Measurements from ENCODE around the gene GVQW3. TPM values are rescaled to one million over a fixed set of nuclear protein-coding genes. Genes with fewer than 3 reads are reported as not detected.

The GVQW3 gene
- total RNA-seq, 2 experiments from 2014 or later, result 1.8 TPM

DNA sequence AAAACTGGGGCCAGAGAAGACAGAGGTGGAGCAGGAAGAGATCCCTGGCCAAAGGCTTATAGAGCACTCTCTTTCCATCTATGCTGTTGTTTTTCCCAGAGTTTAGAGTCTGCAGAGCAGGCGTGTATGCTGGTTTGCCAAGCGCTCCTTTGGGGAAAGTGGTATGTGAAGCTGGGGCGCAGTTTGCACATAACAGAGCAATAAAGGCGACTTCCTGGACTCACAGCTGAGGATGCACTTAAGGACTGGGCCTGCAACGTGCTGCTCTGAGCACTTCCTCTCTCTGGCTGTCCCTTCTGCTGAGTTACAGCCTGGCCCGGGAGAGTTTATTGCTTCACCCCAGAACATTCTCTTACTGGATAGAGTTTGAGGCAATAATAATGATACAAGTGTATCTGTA, 41.9 kb upstream of the GVQW3 start:
- peaks cover 10 to 13% of the 10 kb centered on the region in 2 experiments for H3K9me3 ChIP-seq (ENCODE audit: control insufficient read depth in 1 of 2, insufficient read depth in 1 of 2, low read length in 2 of 2)
- H3K36me3 ChIP-seq (ENCODE audit: insufficient read depth, low read length), result no peaks in the 10 kb centered on the region
- no peak overlapping the region for H3K4me3 Mint-ChIP-seq
- peak overlapping the region; percentile 16 for H3K27ac Mint-ChIP-seq
- H3K27ac ChIP-seq (ENCODE audit: low read depth in 1 of 2, low read length in 2 of 2), result no peak overlapping the region
- intact Hi-C loops (cut with DNase I, micrococcal nuclease), result no loop called here
- H3K9me3 Mint-ChIP-seq, result no peaks in the 10 kb centered on the region
- H3K27me3 Mint-ChIP-seq, result no peaks in the 10 kb centered on the region
- peaks cover 22% of the 10 kb centered on the region for H3K4me1 Mint-ChIP-seq (ENCODE audit: low read depth)
- no peak overlapping the region for H3K4me3 ChIP-seq (ENCODE audit: low read length)
- TF ChIP-seq, protein P1, sequence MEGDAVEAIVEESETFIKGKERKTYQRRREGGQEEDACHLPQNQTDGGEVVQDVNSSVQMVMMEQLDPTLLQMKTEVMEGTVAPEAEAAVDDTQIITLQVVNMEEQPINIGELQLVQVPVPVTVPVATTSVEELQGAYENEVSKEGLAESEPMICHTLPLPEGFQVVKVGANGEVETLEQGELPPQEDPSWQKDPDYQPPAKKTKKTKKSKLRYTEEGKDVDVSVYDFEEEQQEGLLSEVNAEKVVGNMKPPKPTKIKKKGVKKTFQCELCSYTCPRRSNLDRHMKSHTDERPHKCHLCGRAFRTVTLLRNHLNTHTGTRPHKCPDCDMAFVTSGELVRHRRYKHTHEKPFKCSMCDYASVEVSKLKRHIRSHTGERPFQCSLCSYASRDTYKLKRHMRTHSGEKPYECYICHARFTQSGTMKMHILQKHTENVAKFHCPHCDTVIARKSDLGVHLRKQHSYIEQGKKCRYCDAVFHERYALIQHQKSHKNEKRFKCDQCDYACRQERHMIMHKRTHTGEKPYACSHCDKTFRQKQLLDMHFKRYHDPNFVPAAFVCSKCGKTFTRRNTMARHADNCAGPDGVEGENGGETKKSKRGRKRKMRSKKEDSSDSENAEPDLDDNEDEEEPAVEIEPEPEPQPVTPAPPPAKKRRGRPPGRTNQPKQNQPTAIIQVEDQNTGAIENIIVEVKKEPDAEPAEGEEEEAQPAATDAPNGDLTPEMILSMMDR (IDR thresholded peaks at IDR 0.05), result no peak
- ATAC-seq (ENCODE audit: poor library complexity), result peak; percentile 51
- ChIA-PET CTCF (interaction anchor here (0.6 kb wide), 1 partner anchor 266 kb away, joined by 3 read pairs; no protein-coding TSS in a partner anchor), POLR2A (no interaction called here)
- peaks cover 25% of the 10 kb centered on the region for H3K4me1 ChIP-seq (ENCODE audit: insufficient read depth, low read length)
- peak in 4 of 14 experiments; percentile 7 to 53 (median 41) for DNase-seq
- no peaks in the 10 kb centered on the region for H3K27me3 ChIP-seq (ENCODE audit: control insufficient read depth in 1 of 2, insufficient read depth in 2 of 2, low read length in 2 of 2)
- H3K36me3 Mint-ChIP-seq (ENCODE audit: low read depth), result no peaks in the 10 kb centered on the region

DNA sequence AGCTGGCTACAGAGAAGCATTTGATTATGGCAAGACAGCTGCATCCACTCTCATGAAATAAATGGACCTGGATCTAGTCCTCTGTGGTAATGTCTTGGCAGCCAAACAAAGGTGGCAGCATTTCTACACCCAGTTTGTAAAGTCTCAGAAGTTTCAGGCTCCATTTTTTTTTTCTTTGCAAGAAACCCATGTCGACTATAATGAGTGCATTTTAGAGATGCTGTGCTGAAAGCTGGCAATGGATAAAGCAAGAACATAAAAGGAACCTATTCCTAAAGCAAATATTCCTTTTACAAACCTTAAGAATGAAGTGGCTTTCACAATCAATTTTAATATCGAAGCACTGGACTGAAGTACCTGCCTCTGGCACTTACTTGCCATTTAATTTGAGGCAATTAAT, 33.7 kb upstream of the GVQW3 start:
- Mint-ChIP-seq H3K4me3 (no peak overlapping the region), H3K27ac (no peak overlapping the region), H3K4me1 (ENCODE audit: low read depth) (no peaks in the 10 kb centered on the region), H3K27me3 (no peaks in the 10 kb centered on the region), H3K36me3 (ENCODE audit: low read depth) (peaks cover 42% of the 10 kb centered on the region), H3K9me3 (no peaks in the 10 kb centered on the region)
- peaks cover 6% of the 10 kb centered on the region for H3K36me3 ChIP-seq (ENCODE audit: insufficient read depth, low read length)
- ChIA-PET CTCF (no interaction called here), POLR2A (interaction anchor here (0.7 kb wide), 1 partner anchor 164 kb away, joined by 3 read pairs; no protein-coding TSS in a partner anchor)
- no peaks in the 10 kb centered on the region for H3K27me3 ChIP-seq (ENCODE audit: control insufficient read depth in 1 of 2, insufficient read depth in 2 of 2, low read length in 2 of 2)
- no peak overlapping the region for H3K27ac ChIP-seq (ENCODE audit: low read depth in 1 of 2, low read length in 2 of 2)
- no peak overlapping the region for H3K4me3 ChIP-seq (ENCODE audit: low read length)
- TF ChIP-seq, protein P1 (IDR thresholded peaks at IDR 0.05), result no peak
- no peaks in the 10 kb centered on the region for H3K9me3 ChIP-seq (ENCODE audit: control insufficient read depth in 1 of 2, insufficient read depth in 1 of 2, low read length in 2 of 2)
- ATAC-seq (ENCODE audit: poor library complexity), result no peak
- no peak for DNase-seq
- no peaks in the 10 kb centered on the region for H3K4me1 ChIP-seq (ENCODE audit: insufficient read depth, low read length)
- intact Hi-C loops (cut with DNase I, micrococcal nuclease), result no loop called here

DNA sequence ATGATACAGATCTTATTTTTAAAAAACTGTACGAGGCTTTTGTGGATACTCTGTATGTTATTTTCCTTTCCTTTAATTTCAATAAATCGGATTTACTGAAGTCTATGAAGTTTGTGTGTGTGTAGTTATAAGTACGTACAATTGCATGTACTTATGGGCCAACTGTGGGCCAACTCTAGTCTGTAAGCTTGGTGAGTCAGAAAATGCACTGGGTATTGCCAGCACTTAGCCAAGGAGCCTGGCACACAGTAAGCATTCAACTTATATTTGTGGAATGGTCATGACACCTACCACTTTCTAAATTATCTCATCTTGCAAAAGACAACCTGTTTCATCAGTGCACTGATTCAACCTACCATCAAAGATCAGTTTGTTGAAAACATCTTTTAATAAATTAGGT, 32.8 kb upstream of the GVQW3 start:
- Histone ChIP-seq H3K27ac (ENCODE audit: low read depth in 1 of 2, low read length in 2 of 2) (no peak overlapping the region), H3K27me3 (ENCODE audit: control insufficient read depth in 1 of 2, insufficient read depth in 2 of 2, low read length in 2 of 2) (no peaks in the 10 kb centered on the region), H3K9me3 (ENCODE audit: control insufficient read depth in 1 of 2, insufficient read depth in 1 of 2, low read length in 2 of 2) (peaks cover 0 to under 1% of the 10 kb centered on the region in 2 experiments), H3K4me3 (ENCODE audit: low read length) (no peak overlapping the region), H3K4me1 (ENCODE audit: insufficient read depth, low read length) (no peaks in the 10 kb centered on the region), H3K36me3 (ENCODE audit: insufficient read depth, low read length) (peaks cover 15% of the 10 kb centered on the region)
- TF ChIP-seq, protein P1 (IDR thresholded peaks at IDR 0.05), result no peak
- no peak for ATAC-seq (ENCODE audit: poor library complexity)
- CTCF ChIA-PET, result no interaction called here
- POLR2A ChIA-PET, result no interaction called here
- H3K36me3 Mint-ChIP-seq (ENCODE audit: low read depth), result peaks cover 51% of the 10 kb centered on the region
- H3K4me1 Mint-ChIP-seq (ENCODE audit: low read depth), result no peaks in the 10 kb centered on the region
- no peak overlapping the region for H3K4me3 Mint-ChIP-seq
- no peaks in the 10 kb centered on the region for H3K9me3 Mint-ChIP-seq
- H3K27ac Mint-ChIP-seq, result no peak overlapping the region
- no peak for DNase-seq
- H3K27me3 Mint-ChIP-seq, result no peaks in the 10 kb centered on the region
- intact Hi-C loops (cut with DNase I, micrococcal nuclease), result no loop called here

All from CD4-positive, alpha-beta T cell (primary cell).